HG03354 (cell line): ENCODE measurements around the gene KLHDC7B.

Source experiments
- ATAC-seq: cut with Tn5 transposase; IDR thresholded peaks from one replicate; pipeline ENCODE4 v1.9.1; 2021; ENCODE audit warnings: mild to moderate bottlenecking; ENCODE audit not compliant: unreplicated experiment, poor library complexity, severe bottlenecking

KLHDC7B gene

DNA sequence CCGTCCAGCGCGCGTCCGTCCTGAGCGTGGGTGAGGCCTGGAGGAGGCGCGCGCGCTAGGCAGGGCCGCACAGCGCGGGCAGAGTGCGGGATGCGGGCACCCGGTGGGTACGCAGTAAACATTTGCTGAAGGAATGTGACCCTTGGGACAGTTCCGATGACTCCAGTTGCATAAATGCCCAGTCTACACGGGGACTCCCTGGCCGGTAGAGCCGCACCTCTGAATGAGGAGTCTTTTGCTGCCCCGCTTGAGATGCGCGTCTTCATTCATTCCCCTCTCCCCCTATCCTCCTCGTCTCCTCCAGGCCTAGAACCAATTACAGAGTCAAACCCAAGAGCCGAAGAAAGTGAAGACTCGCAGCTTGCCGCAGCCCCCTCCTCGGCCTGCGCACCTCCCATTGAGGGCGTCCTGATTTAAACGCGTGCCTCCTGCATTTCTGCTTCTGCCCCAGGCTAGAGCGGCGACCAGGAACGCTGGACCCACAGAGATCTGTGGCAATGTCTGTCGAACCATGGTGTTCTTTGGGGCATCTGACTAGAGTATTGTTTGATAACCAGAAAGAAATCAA is 37.7 kb downstream of the KLHDC7B start:
- peak; percentile 34 for ATAC-seq

- ATAC-seq: no peak
These were observed 38.7 kb downstream of the KLHDC7B start for GRCh38 chr22:50584106-50585096.

- no peak for ATAC-seq
These were observed 39.5 kb downstream of the KLHDC7B start for GRCh38 chr22:50585238-50585637.

- no peak for ATAC-seq
These were observed 40.1 kb downstream of the KLHDC7B start for GRCh38 chr22:50585781-50586180.

- no peak for ATAC-seq
These were observed 40.7 kb downstream of the KLHDC7B start for GRCh38 chr22:50586416-50586815.

GRCh38 chr22:50587407-50587806 is 41.7 kb downstream of the KLHDC7B start:
- ATAC-seq: no peak

DNA sequence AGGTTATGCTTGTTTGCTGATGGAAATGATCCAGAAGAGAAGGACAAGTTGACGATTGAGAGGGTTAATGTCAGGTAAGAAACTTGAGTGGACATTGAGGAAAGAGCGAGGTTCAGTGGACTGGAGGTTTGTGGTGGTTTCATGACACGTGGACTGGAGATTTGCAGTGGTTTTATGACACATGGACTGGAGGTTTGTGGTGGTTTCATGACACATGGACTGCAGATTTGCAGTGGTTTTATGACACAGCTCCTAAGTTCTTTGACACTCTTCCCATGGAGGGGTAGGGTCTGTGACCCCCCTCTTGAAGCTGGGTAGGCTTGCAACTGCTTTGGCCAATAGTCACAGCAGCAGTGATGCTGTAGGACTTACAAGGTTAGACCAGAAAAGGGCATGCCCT is 49.5 kb downstream of the KLHDC7B start:
- no peak for ATAC-seq

GRCh38 chr22:50597097-50597496 is 51.4 kb downstream of the KLHDC7B start:
- no peak for ATAC-seq

GRCh38 chr22:50599816-50600455 is 54.2 kb downstream of the KLHDC7B start:
- no peak for ATAC-seq

GRCh38 chr22:50600538-50600937 is 54.8 kb downstream of the KLHDC7B start, which contains the start of gene MAPK8IP2:
Gene MAPK8IP2, plus strand, starts transcription at chr22:50600793. Its CDS starts 26 bp downstream, at chr22:50600819.
- ATAC-seq: no peak
